NCI-H2227 treated with DMSO at 0.1 percent for 48 hours (cell line): Measurements from ENCODE around the gene IL10RA.

ENCODE experiments used
- DNase-seq: peaks from one replicate; lab custom pipeline; 2025; lab: John Stamatoyannopoulos, UW

IL10RA gene

DNA sequence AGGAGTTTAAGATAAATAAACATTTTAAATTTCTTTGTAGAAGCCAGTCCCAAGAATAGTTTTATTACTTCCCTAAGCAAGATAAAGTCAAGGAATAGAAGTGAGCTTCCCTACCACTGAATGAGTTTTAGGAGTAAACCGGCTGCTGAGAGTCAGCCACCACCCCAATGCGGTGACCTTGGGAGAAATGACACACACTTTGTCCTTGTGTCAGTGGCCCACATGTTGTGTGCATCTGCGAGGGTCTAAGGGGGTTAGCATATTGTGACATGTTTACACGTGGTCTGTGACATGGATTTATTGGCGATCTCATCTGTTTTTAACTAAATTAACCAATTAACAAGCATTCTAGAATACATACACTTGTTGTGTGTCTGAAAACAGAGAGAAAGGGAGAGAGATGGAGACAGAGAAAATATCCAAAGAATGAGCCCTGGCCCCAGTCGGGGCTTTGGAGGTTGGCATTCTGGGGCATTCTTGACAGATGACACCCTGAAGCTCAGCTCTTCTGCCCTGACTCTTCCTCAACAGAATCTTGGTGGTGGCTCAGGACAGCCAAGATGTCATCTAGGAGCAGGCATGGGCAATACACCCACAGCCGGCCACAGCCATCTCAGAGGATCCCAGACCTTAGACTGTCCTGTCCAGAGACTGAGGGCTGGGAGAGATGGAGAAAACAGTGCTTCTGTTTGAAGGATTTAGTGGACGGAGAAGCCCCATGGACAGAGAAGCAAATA, 60.9 kb downstream of the IL10RA start:
- no peak for DNase-seq

DNA sequence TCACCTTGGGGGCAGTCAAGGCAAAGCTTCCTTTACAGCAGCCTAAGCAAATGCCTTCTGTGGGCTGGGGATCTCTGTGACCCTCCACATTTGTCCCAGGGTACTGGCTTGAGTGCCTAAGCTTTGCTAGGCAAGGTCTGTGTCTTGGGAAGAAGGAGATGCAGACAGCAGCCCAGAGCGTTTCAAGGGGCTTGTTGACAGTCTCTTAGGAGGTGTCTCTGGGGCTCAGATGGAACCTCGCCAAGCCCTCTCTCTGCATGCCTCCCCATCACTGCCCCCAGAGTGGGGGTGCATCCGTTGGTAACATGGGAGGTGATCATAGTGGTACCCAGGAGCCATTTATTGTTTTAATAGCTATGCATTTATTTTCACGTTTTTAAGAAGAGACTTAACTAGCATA, 61.6 kb downstream of the IL10RA start:
- no peak for DNase-seq

DNA sequence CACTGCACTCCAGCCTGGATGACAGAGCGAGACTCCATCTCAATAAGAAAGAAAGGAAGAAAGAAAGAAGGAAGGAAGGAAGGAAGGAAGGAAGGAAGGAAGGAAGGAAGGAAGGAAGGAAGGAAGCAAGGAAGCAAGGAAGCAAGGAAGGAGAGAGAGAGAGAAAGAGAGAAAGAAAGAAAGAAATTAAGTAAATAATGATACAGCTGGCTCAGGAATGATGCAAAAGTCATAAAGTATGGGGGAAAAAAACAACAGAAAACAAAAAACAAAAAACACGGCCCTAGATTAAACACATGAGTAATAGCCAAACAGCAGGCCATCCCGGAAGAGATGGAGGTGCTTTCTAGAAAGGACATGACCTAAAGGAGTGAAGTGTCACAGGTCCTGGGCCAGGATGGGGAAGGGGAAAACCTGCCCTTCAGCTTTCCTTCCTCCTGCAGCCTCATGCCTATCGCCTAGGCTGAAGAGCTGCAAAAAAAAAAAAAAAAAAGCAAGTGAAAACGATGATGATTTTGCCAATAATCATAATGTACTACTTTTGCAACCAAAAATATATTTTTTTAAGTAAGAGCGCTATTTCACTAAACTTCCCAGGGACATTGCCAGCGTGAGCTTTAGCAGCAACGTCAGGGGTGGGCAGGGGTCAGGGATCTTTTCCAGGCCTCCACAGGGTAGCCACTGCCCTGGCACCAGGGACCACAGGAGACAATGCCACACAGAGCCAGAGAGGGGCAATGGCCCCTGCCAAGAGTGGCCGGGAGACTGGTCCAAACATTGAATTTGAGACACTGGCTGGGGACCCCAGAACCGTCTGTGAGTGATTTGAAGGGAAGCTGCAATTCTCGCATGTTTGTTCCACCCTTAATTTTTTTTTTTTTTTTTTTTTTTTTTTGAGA, 62.5 kb downstream of the IL10RA start:
- DNase-seq = no peak

DNA sequence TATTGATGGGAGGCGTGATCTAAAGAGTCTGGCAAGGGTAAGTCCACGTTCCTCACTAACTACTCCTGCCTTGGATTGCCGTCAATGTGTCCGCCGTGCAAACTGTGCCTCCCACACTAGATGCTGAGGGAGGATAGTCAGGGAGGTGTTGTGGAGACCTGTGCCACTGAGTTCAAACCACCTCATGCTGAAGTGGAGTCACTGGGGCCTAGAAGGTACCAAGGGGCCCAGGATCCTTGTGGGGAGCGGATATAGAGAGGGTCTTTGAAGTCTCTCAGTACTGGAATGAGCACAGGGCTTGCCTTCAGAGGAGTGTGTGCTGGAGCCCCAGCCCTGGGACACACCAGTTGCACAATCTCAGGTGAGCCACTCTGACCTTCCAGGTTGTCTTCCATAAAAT, 63.6 kb downstream of the IL10RA start:
- DNase-seq = no peak

DNA sequence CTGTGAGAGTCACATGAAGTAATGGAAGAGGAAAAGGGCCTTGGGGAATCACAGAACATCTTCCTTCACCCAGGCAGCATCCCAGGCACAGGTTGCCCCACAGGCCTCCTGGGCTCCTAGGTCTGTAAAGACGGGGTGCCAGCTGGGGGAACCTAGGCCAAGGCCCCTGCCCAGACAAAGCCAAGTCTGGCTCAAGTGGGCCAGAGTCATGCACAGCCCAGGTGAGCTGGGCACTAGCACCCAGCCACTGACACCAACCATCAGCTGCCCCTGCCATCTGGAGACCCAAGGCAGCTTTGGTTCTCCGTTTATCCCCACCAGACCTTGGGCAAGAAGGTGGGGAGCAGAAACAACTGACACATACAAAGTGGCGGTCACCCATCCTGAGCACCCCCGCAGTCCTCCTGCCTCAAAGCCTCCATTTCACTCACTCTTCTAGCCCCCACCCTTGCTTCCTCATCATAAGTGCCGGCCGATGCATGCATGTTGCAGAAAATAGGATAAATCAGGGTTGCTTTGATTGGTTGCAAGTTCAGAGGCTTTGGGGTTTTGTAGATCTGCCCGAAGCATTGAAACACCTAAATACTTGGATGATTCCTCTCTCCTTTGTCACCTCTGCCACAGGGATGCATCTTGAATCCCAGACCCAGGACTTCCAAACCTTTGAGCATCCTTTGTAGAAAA, 64.2 kb downstream of the IL10RA start:
- DNase-seq = no peak
